DMS79 (cell line): ENCODE results near the gene ACER1.
"Not testable (repeated sequence)": the region's sequence is repeated elsewhere in the genome, so short reads cannot be mapped to it uniquely, and the experiment has no call there.

Experiments used
- DNase-seq: peaks from one replicate; lab custom pipeline; 2025; lab: John Stamatoyannopoulos, UW

Gene ACER1

GRCh38 chr19:6333439-6333838 lies at the start of gene ACER1:
Gene ACER1 (minus strand): TSS chr19:6333612. CDS start chr19:6333551, 61 bp downstream.
- no peak for DNase-seq

- no peak for DNase-seq
These were observed 49.8 kb upstream of the ACER1 start for GRCh38 chr19:6383188-6383587.

- no peak for DNase-seq
These were observed 47.8 kb upstream of the ACER1 start for GRCh38 chr19:6381030-6381750.

GRCh38 chr19:6379744-6380143 lies 46.3 kb upstream of the ACER1 start:
- no peak for DNase-seq

- DNase-seq: no peak
These were observed 45.1 kb upstream of the ACER1 start for GRCh38 chr19:6378486-6378885.

GRCh38 chr19:6378041-6378440 lies 44.6 kb upstream of the ACER1 start:
- no peak for DNase-seq

GRCh38 chr19:6376512-6377190 lies 43.2 kb upstream of the ACER1 start:
- DNase-seq: no peak

- DNase-seq: no peak
These were observed 42.1 kb upstream of the ACER1 start, which contains the start of gene PSPN for GRCh38 chr19:6375411-6376010. Gene PSPN (minus strand): TSS chr19:6375933. CDS start chr19:6375849, 84 bp downstream.

GRCh38 chr19:6374711-6375410 lies 41.4 kb upstream of the ACER1 start:
- no peak for DNase-seq

GRCh38 chr19:6374161-6374709 lies 40.8 kb upstream of the ACER1 start:
- no peak for DNase-seq

- DNase-seq: no peak
These were observed 40.3 kb upstream of the ACER1 start for GRCh38 chr19:6373813-6374108.

GRCh38 chr19:6373096-6373812 lies 39.8 kb upstream of the ACER1 start:
- DNase-seq: peak; percentile 94

GRCh38 chr19:6372594-6373095 lies 39.2 kb upstream of the ACER1 start, which contains the start of gene ALKBH7:
Gene ALKBH7 (plus strand): TSS chr19:6372794. CDS start chr19:6372821, 27 bp downstream.
- DNase-seq: peak; percentile 98

- DNase-seq: no peak
These were observed 30.9 kb upstream of the ACER1 start for GRCh38 chr19:6364353-6364752.

- no peak for DNase-seq
These were observed 29.0 kb upstream of the ACER1 start for GRCh38 chr19:6362351-6362801.

GRCh38 chr19:6362027-6362350 lies 28.6 kb upstream of the ACER1 start:
- DNase-seq: no peak

- DNase-seq: not testable (repeated sequence)
These were observed 27.4 kb upstream of the ACER1 start for GRCh38 chr19:6360857-6361216.

GRCh38 chr19:6360445-6360844 lies 27.0 kb upstream of the ACER1 start:
- not testable (repeated sequence) for DNase-seq

- no peak for DNase-seq
These were observed 26.3 kb upstream of the ACER1 start for GRCh38 chr19:6359568-6360341.

- DNase-seq: no peak
These were observed 24.6 kb upstream of the ACER1 start for GRCh38 chr19:6358003-6358402.

- no peak for DNase-seq
These were observed 23.8 kb upstream of the ACER1 start for GRCh38 chr19:6357174-6357573.
